ENCODE measurements around the gene MYOCD. TPM values are rescaled to one million over a fixed set of nuclear protein-coding genes. Genes with fewer than 3 reads are reported as not detected.

The MYOCD gene
- total RNA-seq, 1 donor from 2014 or later, result not detected

Other genes starting within 250 kb of the MYOCD start
- gene ARHGAP44, start 123.6 kb downstream of the MYOCD start, total RNA-seq, result 1.0 and 1.3 TPM in 2 replicates